GM18861 (cell line): ENCODE data around the gene WBP2NL.

Experiments used
- ATAC-seq: cut with Tn5 transposase; IDR thresholded peaks from one replicate; pipeline ENCODE4 v1.9.1; 2021; ENCODE audit not compliant: unreplicated experiment

Gene WBP2NL

DNA sequence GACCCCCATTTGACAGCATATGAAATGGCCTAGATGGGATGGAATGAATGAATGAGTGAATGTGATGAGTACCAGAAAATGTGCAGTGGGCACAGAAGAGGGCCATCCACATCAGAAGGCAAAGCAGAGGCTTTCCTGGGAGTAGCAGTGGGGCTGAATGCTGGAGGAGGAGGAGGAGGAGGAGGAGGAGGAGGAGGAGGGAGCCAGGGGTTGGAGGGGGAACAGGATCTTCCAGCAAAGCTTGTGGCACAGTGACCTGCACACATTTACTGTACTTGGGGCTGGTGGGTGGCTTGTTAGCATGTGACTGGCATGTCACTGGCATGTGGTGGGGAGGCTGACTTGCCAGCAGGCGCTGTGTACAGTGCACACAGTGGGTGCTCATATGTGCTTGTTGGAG lies 19.9 kb upstream of the WBP2NL start:
- ATAC-seq, result no peak

DNA sequence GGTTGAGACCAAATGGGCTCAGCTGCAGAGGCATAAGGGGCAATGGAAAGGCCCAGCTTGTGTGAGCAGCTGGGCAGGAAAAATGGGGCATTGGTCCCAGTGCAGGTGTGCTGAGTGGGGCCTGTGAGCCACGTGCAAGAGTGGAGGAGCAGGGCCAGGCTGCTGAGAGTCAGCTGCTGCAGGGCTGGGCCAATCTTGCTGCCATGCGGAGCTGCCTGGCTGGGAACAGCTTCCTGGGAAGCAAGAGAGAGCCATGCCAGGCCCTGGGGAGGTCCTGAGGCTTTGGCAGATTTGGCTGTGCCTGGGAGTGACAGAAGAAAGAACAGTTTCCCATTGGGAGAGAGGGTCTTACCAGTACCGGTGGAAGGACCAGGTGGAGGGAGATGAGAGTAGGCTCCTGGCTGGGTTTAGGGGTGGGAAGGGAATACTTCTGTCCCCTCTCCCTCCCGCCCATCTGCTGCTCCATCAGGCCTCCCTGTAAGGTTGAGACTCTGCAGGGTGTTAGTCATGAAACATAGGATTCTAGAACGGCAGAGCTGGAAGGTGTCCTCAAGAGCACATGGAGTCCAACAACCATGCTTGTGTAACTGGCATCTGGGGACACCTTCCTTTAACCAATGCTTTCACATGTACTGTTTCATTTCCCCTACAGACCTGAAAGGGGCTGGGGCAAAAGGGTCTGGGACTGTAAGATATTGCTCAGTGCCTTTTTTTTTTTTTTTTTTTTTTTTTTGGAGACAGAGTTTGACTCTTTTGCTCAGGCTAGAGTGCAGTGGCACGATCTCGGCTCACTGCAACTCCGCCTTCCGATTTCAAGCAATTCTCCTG lies 19.0 kb upstream of the WBP2NL start:
- ATAC-seq, result no peak

DNA sequence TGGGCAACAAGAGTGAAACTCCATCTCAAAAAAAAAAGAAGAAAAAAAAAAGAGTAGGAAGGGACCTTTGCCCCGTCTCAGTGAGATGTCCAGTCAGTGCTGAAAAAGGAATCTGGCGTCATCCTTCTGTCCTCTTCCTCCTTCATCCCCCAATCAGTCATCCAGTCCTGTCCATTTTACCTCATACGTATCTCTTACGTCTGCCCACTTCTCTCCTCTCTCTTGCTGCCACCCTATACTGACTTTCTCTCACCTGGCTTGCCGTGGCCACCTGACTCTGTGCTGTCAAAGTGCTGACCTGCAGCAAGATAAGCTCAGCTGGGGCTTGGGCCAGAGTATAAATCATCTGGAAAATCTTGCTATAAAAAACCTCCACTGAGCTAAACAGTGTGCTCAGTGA lies 15.7 kb upstream of the WBP2NL start:
- ATAC-seq, result no peak

DNA sequence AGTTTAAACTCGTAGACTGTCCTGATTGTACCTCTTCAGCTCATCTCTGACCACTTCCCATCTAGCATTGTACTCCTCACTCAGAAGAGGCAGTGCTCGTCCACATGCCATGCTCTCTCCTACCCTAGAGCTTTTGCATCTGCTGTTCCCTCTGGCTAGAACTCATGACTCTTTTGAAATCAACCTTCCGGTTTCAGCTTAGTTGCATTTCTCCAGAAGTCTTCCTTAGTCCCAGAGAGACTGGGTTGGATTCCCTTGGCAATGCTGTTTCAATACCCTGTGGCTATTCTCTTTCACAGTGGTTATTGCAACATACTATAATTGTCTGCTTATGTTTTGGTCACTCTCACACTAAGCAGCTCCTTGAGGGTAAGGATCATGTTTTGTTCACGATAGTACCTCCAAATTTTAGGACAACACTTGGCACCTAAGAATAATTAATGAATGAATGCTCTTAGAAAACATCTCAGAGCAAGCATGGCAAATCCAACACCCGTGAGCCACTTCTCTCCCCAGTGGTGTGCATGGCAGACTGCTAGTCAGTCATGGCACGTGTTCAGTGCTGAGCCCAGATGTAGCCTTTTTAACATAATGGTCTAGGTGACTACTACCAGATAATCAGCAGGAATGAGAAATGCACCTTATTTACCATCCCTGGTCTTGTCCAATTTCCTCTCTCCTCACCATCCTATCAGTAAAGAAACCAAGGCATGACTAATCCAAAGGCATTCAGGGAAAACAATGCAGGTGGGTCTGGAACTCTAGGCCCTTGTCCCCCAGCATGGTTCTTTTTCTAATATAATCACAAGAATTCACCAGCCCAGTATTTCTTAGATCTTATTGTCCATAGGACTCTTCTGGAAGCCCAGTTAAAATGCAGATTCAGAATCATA lies 14.8 kb upstream of the WBP2NL start:
- no peak for ATAC-seq

DNA sequence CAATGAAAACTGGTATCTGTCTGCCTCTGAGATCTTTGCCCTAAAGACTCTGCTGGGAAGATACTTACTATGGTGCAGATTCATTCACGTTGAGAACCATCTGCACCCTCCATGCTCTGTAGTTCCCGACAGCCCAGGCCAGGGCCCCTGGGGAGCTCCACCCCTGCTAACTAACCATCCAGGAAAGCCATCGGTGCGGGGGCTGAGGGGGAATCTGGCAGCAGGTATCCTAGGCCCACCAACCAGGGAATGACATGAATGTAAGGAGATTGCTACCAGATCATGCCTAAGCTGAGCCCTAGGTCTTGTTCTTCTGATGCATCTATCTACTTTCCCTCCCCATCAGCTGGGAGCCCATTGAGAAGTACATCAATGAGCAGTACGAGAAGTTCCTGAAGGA lies 11.3 kb upstream of the WBP2NL start:
- no peak for ATAC-seq

DNA sequence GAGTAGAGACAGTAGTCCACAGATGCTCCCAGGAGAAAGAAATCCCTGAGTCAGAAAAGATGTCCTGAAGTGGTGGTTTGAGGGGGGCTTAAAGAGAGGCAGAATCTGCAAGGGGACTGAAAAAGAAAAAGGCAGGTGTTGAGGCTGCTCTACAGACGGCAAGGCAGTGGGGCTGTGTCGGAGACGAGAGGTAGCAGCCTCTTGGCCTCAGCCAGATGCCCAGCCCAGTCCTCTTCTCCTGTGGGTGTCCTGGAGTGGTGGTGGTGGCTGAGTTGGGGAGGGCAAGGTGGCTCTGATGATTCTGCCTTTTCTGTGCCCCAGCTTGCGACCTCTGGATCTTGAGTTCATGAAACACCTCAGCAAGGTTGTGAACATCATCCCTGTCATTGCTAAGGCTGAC lies 9.3 kb upstream of the WBP2NL start:
- ATAC-seq, result no peak

DNA sequence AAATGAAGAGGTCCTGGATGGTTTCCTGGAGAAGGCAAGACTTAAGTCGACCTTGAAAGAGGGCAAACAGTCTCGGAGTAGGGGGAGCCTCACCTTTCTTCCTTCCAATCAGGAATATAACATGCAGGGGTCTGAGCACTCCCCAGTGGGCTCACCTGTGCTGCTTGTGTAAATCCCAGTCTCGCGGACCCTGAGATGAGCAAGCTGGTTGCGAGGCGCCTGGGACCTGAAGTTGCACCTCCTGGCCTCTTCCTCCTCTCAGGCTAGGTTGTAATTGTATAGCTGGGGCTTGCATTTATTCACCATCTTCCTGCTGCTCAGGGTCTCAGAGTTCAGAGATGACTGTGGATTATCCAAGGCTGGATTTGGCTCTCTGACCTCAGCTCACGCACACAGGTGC lies 7.5 kb upstream of the WBP2NL start:
- no peak for ATAC-seq

DNA sequence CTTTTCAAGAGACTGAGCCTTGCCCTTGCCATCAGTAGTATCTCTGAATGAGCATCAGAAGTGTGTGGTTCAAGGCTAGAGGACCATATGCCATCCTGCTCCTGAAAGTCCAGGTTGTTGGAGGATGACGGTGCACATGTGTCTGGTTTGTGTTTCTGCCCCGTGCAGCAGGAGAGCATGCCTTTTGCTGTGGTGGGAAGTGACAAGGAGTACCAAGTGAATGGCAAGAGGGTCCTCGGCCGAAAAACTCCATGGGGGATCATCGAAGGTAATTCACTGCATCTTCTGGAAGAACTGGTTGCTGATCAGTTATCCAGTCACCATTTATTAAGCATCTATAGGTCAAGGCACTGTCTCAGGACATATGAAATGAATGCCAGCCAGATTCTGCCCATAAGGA lies 6.1 kb upstream of the WBP2NL start:
- no peak for ATAC-seq

DNA sequence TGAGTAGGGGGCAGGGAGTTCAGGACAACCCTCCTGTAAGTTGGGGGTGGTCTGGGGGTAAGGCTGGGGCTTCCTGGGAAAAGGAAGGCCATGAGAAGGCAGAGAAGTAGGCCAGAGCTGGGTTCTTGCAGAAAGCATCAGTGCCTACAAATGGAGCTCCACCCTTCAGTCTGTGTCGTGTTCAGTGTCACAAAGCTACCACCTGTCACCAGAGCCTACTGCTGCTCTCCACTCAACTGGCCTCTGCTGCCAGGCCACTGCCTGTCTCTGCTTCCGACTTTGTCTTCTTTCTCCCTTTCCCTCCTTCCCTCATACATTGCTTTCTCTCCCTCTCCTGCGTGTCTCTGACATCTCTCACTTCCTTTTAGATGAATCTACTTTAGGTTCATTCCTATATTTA lies 3.4 kb upstream of the WBP2NL start:
- ATAC-seq, result no peak

DNA sequence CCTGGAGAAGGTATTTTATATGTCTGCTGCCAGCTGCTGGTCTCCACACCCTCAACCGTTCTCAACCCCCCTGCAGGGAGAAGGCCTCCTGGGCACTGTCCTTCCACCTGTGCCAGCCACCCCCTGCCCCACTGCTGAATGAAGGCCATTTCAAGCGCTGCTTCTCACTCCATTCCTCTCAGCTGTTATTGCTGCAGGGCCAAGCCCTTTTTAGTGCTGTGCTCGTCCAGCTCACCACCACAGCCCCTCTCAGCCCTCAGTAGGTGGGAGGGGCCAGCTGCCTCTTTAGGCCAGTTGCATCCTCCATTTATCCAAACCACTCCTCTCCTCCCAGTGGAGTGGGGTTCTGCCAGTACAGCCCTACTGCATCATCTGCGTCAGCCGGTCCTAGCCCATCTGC lies 1.8 kb upstream of the WBP2NL start:
- ATAC-seq, result no peak

DNA sequence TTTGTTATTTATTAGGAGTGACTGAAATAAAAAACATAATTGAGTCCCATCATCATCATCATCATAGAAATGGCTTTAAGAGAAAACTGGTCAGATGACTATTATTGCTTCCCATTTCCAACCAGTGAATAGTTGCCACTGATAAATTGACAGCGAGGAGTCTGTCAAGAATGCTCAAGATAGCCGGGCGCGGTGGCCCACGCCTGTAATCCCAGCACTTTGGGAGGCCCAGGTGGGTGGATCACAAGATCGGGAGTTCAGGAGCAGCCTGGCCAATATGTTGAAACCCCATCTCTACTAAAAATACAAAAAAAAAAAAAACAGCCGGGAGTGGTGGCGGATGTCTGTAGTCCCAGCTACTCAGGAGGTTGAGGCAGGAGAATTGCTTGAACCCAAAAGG lies 1.9 kb downstream of the WBP2NL start:
- no peak for ATAC-seq

DNA sequence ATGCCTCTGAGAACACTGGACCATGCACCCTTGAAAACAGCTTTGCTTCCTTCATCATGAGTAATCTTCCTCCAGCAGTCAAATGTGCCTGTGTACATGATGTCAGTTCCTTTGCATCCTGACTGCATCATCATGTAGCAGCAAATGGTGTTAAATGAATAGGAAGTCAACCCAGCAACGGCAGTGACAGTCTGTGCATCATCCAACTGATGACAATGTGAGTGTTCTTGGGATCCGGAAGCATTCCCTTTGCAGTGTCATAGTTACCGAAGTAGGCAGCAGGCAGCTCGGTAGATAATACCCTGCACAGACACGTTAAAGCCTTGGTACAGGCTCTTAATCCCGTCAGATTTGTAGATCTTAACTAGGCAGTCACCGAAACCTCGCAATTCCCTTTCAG lies 2.5 kb downstream of the WBP2NL start:
- no peak for ATAC-seq

DNA sequence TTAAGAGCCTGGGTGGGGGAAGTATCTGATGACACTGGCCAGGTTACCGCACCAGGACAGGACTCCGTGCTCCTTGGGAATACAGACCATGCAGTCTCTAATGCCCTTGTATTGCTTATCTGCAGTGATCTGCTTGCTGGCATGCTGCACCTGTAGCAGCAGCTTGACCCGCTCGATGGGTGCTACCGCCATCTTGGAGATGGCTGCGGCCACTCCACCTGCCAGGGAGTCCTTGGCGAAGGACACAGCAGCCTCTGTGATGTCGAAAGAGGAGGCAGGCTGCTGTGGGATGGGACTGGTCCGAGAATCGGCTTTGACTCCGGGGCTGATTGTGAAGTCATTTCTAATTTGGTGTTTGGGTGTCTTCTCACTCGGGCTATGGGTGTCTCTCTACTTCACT lies 3.1 kb downstream of the WBP2NL start:
- ATAC-seq, result no peak

DNA sequence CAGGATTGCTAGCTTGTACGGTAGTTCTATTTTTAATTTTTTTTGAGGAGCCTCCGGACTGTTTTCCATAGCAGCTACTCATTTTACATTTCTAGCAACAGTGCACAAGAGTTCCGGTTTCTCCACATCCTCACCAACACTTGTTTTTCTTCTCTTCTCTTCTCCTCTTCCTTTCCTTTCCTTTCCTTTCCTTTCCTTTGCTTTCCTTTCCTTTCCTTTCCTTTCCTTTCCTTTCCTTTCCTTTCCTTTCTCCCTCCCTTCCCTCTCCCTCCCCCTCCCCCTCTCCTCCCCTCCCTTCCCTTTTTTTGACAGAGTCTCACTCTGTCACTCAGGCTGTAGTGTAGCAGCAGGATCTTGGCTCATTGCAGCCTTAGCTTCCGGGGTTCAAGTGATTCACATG lies 9.3 kb downstream of the WBP2NL start:
- no peak for ATAC-seq

DNA sequence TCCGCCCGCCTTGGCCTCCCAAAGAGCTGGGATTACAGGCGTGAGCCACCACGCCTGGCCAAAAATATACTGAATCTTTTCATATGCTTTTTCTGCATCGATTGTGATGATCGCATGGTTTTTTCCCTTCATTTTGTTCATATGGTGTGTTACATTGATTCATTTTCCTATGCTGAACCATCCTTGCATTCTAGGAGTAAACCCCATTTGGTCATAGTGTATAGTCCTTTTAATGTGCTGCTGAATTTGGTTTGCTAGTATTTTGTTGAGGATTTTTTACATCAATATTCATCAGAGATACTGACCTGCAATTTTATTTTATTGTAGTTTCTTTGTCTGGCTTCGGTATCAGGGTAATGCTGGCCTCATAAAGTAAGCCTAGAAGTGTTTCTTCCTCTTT lies 12.2 kb downstream of the WBP2NL start:
- ATAC-seq, result no peak

DNA sequence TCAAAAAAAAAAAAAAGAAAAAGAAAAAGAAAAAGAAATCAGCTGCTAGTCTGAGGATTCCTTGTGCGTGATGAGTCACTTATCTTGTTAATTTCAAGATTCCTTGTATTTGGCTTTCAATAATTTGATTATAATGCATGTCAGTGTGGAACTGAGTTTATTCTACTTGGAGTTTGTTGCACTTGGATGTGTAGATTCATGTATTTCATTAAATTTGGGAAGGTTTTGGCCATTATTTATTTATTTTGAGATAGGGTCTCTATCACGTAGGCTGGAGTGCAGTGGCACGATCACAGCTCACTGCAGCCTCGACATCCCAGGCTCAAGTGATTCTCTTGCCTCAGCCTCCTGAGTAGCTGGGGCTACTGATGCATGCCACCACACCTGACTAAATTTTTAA lies 14.8 kb downstream of the WBP2NL start:
- ATAC-seq, result no peak

DNA sequence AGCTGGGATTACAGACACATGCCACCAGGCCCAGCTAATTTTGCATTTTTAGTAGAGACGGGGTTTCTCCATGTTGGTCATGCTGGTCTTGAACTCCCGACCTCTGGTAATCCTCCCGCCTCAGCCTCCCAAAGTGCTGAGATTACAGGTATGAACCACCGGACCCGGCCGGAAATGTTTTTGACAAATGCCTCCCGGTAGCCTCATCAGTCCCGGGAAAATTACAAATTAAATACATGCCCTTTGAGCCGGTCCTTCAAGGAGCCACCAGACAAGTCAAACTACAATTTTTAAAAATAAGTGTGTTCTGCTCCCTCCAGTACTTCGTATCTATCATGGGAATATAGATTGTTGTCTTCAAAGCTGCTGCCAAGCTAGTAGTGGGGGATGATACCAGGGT lies 17.5 kb downstream of the WBP2NL start:
- no peak for ATAC-seq

DNA sequence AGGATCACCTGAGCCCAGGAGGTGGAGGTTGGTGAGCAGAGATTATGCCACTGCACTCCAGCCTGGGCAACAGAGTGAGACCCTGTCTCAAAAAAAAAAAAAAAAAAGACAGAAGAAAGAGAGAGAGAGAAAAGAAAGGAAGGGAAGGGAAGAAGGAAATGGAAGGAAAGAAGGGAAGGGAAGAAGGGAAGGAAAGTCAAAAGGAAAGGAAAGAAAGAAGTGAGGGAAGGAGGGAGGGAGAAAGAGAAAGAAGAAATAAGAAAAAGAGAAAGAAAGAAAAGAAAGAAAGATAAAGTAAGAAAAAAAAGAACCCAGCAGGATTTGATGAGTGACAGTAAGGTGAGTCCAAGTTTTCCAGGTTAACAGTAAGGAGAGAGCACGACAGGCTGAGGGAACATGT lies 19.6 kb downstream of the WBP2NL start:
- no peak for ATAC-seq

DNA sequence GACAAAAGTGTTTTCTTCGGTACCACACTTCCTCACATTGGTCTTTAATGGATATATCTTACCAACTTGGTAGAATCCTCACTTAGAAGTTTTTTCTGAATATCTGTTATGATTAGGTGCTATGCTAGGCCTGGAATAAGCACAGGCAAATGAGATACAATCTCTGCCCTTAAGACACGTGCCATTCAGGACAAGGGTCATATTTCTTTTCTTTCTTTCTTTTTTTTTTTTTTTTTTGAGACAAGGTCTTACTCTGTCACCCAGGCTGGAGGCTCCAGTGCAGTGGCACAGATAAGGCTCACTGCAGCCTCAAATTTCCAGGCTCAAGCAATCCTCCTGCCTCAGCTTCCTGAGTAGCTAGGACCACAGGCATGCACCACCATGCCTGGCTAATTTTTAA lies 23.0 kb downstream of the WBP2NL start:
- no peak for ATAC-seq

DNA sequence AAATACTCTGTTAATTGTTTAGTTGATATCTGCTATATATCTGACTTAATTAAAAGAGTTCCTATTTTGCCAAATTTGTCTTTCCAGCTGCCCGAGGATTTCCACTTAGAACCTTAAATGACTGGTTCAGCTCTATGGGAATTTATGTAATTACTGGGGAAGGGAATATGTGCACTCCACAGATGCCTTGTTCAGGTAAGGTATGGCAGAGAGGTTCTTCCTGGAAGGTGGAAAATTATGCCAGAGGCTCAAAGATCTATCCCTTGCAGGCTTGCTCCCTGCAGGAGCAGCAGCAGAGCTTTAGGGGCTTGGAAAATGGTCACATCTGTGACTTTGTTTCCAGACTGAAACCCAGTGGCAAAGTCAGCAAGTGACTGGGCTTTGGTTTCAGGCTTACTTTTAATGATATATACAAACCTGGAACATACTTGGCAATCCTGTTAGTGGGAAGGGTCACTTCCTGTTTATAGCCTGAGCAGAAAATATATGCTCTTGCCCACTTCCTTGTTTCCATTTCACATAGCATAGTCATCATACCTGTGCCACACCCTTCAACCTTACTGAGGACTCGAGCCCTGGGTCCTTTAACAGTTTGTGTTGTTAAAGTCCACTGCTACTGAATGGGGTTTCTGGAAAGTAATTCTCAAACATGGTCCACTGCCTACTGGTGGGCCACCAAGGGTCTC lies 23.7 kb downstream of the WBP2NL start:
- no peak for ATAC-seq

DNA sequence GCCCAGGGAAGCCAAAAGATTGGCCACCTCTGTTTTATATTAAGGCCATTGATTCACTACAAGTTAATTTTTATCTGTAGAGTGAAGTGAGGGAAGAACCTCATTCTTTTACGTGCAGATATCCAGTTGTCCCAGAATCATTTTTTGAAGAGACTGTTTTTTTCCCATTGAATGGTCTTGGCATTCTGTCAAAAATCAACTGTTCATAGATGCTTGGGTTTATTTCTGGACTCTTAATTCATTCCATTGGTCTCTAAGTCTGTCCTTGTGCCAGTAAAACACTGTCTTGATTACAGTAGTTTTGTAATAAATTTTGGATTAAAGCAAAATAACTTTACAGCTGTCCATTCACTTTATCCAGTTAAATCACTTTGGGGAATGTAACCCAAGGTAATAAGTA lies 26.8 kb downstream of the WBP2NL start:
- no peak for ATAC-seq

DNA sequence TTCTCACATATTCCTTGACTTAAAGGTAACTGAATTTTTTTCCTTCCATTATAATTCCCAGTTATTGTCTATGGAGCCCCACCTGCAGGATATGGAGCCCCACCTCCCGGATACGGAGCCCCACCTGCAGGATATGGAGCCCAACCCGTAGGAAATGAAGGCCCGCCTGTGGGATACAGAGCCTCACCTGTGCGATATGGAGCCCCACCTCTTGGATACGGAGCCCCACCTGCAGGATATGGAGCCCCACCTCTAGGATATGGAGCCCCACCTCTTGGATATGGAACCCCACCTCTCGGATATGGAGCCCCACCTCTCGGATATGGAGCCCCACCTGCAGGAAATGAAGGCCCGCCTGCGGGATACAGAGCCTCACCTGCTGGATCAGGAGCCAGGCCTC lies 28.1 kb downstream of the WBP2NL start:
- ATAC-seq, result no peak
